Neuronal stem cell (in vitro differentiated cells): ENCODE data around the gene RABGGTA.
A peak's percentile ranks its signal among the peaks of the same experiment; 100 is the strongest.

Experiments used
- DNase-seq: peaks from one replicate; pipeline ENCODE4 v3.0.0-alpha.2; 2013; ENCODE audit warnings: low spot score
- H2AFZ ChIP-seq: one replicate; pipeline ENCODE4 v1.6.1; 2013; ENCODE audit warnings: mild to moderate bottlenecking, low read length, inconsistent platforms
- H2AK5ac ChIP-seq: 2 replicates; pipeline ENCODE4 v1.6.1; 2013; ENCODE audit warnings: low read depth, mild to moderate bottlenecking, inconsistent platforms, low read length, moderate library complexity, mixed read lengths
- H2BK120ac ChIP-seq: 2 replicates; pipeline ENCODE4 v1.6.1; 2013; ENCODE audit warnings: low read depth, mild to moderate bottlenecking, inconsistent platforms, low read length, moderate library complexity, mixed read lengths
- H2BK12ac ChIP-seq: one replicate; pipeline ENCODE4 v1.6.1; 2013; ENCODE audit warnings: low read length, inconsistent platforms
- H2BK15ac ChIP-seq: 2 replicates; pipeline ENCODE4 v1.6.1; 2013; ENCODE audit warnings: mild to moderate bottlenecking, low read length, inconsistent platforms, mixed read lengths
- H2BK5ac ChIP-seq: one replicate; pipeline ENCODE4 v1.6.1; 2013; ENCODE audit warnings: inconsistent platforms, mild to moderate bottlenecking, low read length, moderate library complexity
- H3K14ac ChIP-seq: one replicate; pipeline ENCODE4 v1.6.1; 2013; ENCODE audit warnings: low read length, inconsistent platforms
- H3K18ac ChIP-seq: 2 replicates; pipeline ENCODE4 v1.6.1; 2013; ENCODE audit warnings: low read length, inconsistent platforms
- H3K23ac ChIP-seq: 2 replicates; pipeline ENCODE4 v1.6.1; 2013; ENCODE audit warnings: low read depth, mild to moderate bottlenecking, mixed read lengths, low read length, inconsistent platforms; ENCODE audit not compliant: poor library complexity
- H3K27ac ChIP-seq: replicated peaks from 3 replicates; pipeline ENCODE4 v1.5.1; 2013; ENCODE audit warnings: low read length, inconsistent platforms
- H3K27me3 ChIP-seq, 3 experiments: 2 replicates each; pipeline ENCODE4 v1.6.1; 2013; ENCODE audit warnings: low read length in 3 of 3, mild to moderate bottlenecking in 2 of 3, inconsistent platforms in 1 of 3, low read depth in 1 of 3, mixed read lengths in 1 of 3, moderate library complexity in 1 of 3; ENCODE audit not compliant: control insufficient read depth in 3 of 3, insufficient read depth in 3 of 3
- H3K36me3 ChIP-seq, 2 donors: replicated peaks in 1 of 2; 2 replicates each; pipeline ENCODE4 v1.6.1; 2013; ENCODE audit warnings: low read length in 2 of 2; ENCODE audit not compliant: control insufficient read depth in 2 of 2, insufficient read depth in 2 of 2
- H3K4ac ChIP-seq: 2 replicates; pipeline ENCODE4 v1.6.1; 2013; ENCODE audit warnings: inconsistent platforms, mild to moderate bottlenecking, low read length, moderate library complexity
- H3K4me1 ChIP-seq, 2 donors: 1 replicate in 1 of 2; 2 replicates in 1 of 2; pipeline ENCODE4 v1.6.1; 2013; ENCODE audit warnings: low read length in 2 of 2, low read depth in 1 of 2; ENCODE audit not compliant: control insufficient read depth in 2 of 2, insufficient read depth in 1 of 2
- H3K4me2 ChIP-seq: one replicate; pipeline ENCODE4 v1.6.1; 2013; ENCODE audit warnings: mild to moderate bottlenecking, low read length, inconsistent platforms; ENCODE audit not compliant: insufficient read depth, poor library complexity, severe bottlenecking
- H3K4me3 ChIP-seq, 2 donors: 2 replicates each; pipeline ENCODE4 v1.5.1; 2013; ENCODE audit warnings: low read length in 2 of 2, mild to moderate bottlenecking in 2 of 2, inconsistent platforms in 1 of 2, moderate library complexity in 1 of 2
- H3K79me1 ChIP-seq: one replicate; pipeline ENCODE4 v1.6.1; 2013; ENCODE audit warnings: low read depth, mild to moderate bottlenecking, inconsistent platforms, low read length, moderate library complexity
- H3K9ac ChIP-seq: one replicate; pipeline ENCODE4 v1.6.1; 2013; ENCODE audit warnings: mild to moderate bottlenecking, low read depth, low read length, inconsistent platforms; ENCODE audit not compliant: poor library complexity
- H3K9me3 ChIP-seq, 2 donors: replicated peaks in 1 of 2; 2 replicates each; pipeline versions ENCODE3 to v1.6.1; 2013; ENCODE audit warnings: low read length in 2 of 2, mild to moderate bottlenecking in 2 of 2, inconsistent platforms in 1 of 2, low read depth in 1 of 2, mixed read lengths in 1 of 2, moderate library complexity in 1 of 2; ENCODE audit not compliant: control insufficient read depth in 2 of 2, insufficient read depth in 1 of 2
- H4K8ac ChIP-seq: one replicate; pipeline ENCODE4 v1.6.1; 2013; ENCODE audit warnings: low read depth, mild to moderate bottlenecking, inconsistent platforms, low read length, moderate library complexity
- H4K91ac ChIP-seq: one replicate; pipeline ENCODE4 v1.6.1; 2013; ENCODE audit warnings: low read length, low read depth, mild to moderate bottlenecking, inconsistent platforms; ENCODE audit not compliant: poor library complexity
- WGBS, 2 donors: extraction: QIAGEN DNeasy Blood & Tissue Kit; methylation state at CpG; one replicate each; pipeline ENCODE4 v1.1.7; 2013; ENCODE audit warnings: missing lambda C conversion rate in 2 of 2, mixed read lengths in 1 of 2; ENCODE audit not compliant: insufficient read length in 2 of 2, insufficient replicate concordance in 1 of 2; ENCODE audit errors: extremely low coverage in 2 of 2; 5-methylcytosine and 5-hydroxymethylcytosine counted together

Gene RABGGTA

DNA sequence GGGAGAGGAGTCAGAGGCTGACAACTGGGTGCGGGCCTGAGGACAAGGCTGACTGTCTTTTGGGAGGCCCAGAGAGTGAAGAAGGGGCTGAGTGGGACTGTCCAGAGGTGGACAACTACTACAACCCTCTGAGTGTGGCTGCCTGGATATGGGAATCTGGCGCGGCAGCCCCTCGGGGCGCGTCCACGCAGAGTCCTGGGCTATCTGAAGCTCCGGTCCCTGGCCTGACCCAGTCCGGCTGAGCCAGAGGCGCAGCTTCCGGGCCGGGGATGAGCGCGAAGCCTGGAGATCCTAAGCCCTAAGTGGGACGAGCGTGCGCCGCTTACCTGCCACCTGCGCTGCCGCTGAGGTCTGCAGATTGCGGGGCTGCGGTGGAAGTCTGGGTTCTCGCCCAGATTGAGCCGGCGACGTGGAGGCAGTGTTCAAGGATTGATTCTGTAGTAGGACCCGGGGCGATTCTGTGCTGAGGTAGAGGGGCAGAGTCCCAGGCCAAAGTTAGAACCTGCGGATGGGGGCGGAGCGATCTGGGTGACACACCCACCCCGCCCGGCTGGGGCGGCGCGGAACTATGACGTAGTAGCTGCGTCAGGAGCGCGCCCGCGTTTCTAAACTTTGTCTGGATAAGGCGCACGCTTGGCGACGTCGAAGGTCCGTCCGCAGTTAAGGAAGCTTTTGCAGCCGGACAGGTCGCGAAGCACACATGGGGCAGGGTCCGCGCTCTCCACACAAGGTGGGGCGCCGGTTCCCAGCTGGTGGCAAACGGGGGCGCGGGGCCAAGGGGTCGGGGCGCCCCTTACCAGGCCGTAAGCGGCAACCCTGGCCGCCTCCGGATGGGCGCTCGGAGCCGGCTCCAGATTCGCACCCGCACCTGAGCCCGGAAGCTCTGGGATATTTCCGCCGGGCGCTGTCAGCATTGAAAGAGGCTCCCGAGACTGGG, 28.1 kb upstream of the RABGGTA start, which contains the start of the genes DHRS1 and NOP9:
Gene DHRS1 (minus strand): TSS at position 526 of the 937 bp plus-strand sequence. CDS start 674 bp downstream, outside the sequence.
Gene NOP9 (plus strand): TSS at position 596 of the 937 bp plus-strand sequence. CDS start 105 bp downstream, at position 701.
- peak within 1 kb of the TSS; percentile 97 for H3K18ac ChIP-seq
- peaks cover 33 to 58% of the 10 kb centered on the region in 2 donors for H3K36me3 ChIP-seq
- no peak within 1 kb of the TSS for H3K14ac ChIP-seq
- no CpG with 5 or more reads among the region's 75 CpGs for WGBS, 2 donors
- peak within 1 kb of the TSS; percentile 67 for H2BK5ac ChIP-seq
- H3K23ac ChIP-seq, result no peak within 1 kb of the TSS
- no peak within 1 kb of the TSS for H4K91ac ChIP-seq
- H2BK15ac ChIP-seq, result no peak within 1 kb of the TSS
- H3K79me1 ChIP-seq, result peaks cover 7% of the 10 kb centered on the region
- H3K27ac ChIP-seq, result no peak within 1 kb of the TSS
- H2AK5ac ChIP-seq, result peak within 1 kb of the TSS; percentile 27
- H2BK12ac ChIP-seq, result no peak within 1 kb of the TSS
- peak within 1 kb of the TSS; percentile 91 to 98 for H3K4me3 ChIP-seq
- no peaks in the 10 kb centered on the region for H3K9me3 ChIP-seq
- DNase-seq, result peak; percentile 91
- H3K9ac ChIP-seq, result peak within 1 kb of the TSS; percentile 92
- H2BK120ac ChIP-seq, result no peak within 1 kb of the TSS
- H3K27me3 ChIP-seq, result no peaks in the 10 kb centered on the region
- H2AFZ ChIP-seq, result peak within 1 kb of the TSS; percentile 99
- H4K8ac ChIP-seq, result no peak within 1 kb of the TSS
- peaks cover 9 to 11% of the 10 kb centered on the region in 2 donors for H3K4me1 ChIP-seq
- H3K4me2 ChIP-seq, result peak within 1 kb of the TSS; percentile 88
- H3K4ac ChIP-seq, result no peak within 1 kb of the TSS

DNA sequence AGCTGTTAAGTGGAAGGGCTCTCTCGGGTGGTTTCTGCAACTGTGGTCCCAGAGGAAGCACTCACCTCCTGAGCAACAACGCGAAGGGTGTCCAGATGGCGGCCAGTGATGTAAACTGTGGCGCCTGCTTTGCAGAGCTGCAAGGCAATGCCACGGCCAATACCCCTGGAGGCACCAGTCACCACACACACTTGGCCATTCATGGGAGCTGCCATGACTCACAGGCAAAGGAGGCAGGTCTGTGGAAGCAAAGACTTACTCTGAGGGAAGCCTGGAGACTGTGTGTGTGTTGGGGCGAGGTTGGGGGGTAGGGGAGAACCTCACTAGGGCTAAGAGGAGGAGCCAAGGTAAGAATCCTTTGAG, 27.5 kb upstream of the RABGGTA start:
- H2BK120ac ChIP-seq, result no peak overlapping the region
- peaks cover 9 to 11% of the 10 kb centered on the region in 2 donors for H3K4me1 ChIP-seq
- no peak overlapping the region for H2AK5ac ChIP-seq
- H3K9ac ChIP-seq, result no peak overlapping the region
- no peak overlapping the region for H2BK15ac ChIP-seq
- H3K36me3 ChIP-seq, result peaks cover 27 to 51% of the 10 kb centered on the region in 2 donors
- H2BK5ac ChIP-seq, result peak overlapping the region; percentile 67
- H2AFZ ChIP-seq, result peak overlapping the region; percentile 99
- no peak overlapping the region for H4K91ac ChIP-seq
- H3K4me3 ChIP-seq, result peak overlapping the region; percentile 91 to 98
- H3K79me1 ChIP-seq, result peaks cover 7% of the 10 kb centered on the region
- no peaks in the 10 kb centered on the region for H3K27me3 ChIP-seq
- H3K4ac ChIP-seq, result no peak overlapping the region
- peak overlapping the region; percentile 83 for H3K4me2 ChIP-seq
- H2BK12ac ChIP-seq, result no peak overlapping the region
- no peak overlapping the region for H3K23ac ChIP-seq
- WGBS, 2 donors, result no CpG with 5 or more reads among the region's 7 CpGs
- no peak overlapping the region for H3K27ac ChIP-seq
- H4K8ac ChIP-seq, result no peak overlapping the region
- no peak overlapping the region for H3K14ac ChIP-seq
- DNase-seq, result no peak
- H3K9me3 ChIP-seq, result no peaks in the 10 kb centered on the region
- H3K18ac ChIP-seq, result no peak overlapping the region

DNA sequence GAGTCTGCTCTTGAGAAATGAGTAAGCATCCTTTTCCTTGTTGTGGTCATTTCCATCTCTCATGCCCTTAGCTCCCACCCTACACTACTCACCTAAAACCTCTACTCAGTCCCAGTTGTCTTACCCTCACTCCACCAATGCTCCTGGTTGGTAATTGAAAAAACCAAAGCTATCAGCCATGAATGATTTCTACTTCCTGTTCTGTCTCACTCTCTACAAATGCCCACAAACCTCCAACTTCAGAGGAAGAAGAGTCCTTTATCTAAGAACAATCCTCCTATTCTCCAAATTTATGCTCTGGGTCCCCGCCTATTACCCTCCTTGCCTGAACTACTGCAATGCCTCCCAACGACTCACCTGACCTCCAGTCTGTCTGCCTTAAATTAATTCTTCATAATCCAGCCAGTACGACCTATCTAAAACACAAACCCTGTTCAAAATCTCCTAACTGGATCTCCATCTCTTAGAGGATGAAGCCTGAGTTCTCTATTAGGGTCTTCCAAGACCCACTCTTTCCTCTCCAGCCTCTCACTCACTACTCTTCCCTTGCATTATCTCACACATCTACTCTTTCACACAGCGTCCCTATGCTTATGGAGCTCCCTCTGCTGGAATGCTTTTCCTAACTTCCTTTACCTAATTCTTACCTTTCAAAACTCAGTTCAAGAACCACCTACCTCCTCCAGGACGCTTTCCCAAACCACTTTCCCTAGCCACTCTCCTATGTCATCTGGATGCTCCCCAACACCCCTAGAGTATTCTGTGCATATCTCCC, 26.0 kb upstream of the RABGGTA start:
- Histone ChIP-seq H3K23ac (no peak overlapping the region), H3K14ac (no peak overlapping the region), H2BK5ac (no peak overlapping the region), H3K4me1 (peaks cover 9 to 11% of the 10 kb centered on the region in 2 donors), H3K36me3 (peaks cover 20 to 44% of the 10 kb centered on the region in 2 donors), H3K4ac (no peak overlapping the region), H3K27me3 (no peaks in the 10 kb centered on the region), H3K79me1 (peaks cover 7% of the 10 kb centered on the region), H2AK5ac (no peak overlapping the region), H4K91ac (no peak overlapping the region), H3K27ac (no peak overlapping the region), H2BK12ac (no peak overlapping the region), H3K4me2 (no peak overlapping the region), H3K18ac (no peak overlapping the region), H2BK120ac (no peak overlapping the region), H2BK15ac (no peak overlapping the region), H2AFZ (no peak overlapping the region), H4K8ac (no peak overlapping the region), H3K9me3 (no peaks in the 10 kb centered on the region), H3K9ac (no peak overlapping the region), H3K4me3 (no peak overlapping the region)
- no CpG with 5 or more reads among the region's 5 CpGs for WGBS, 2 donors
- no peak for DNase-seq
